ENCODE measurements around the gene EMX2. TPM values are rescaled to one million over a fixed set of nuclear protein-coding genes. Genes with fewer than 3 reads are reported as not detected.

The EMX2 gene
- total RNA-seq, 1 donor from 2014 or later, result not detected

DNA sequence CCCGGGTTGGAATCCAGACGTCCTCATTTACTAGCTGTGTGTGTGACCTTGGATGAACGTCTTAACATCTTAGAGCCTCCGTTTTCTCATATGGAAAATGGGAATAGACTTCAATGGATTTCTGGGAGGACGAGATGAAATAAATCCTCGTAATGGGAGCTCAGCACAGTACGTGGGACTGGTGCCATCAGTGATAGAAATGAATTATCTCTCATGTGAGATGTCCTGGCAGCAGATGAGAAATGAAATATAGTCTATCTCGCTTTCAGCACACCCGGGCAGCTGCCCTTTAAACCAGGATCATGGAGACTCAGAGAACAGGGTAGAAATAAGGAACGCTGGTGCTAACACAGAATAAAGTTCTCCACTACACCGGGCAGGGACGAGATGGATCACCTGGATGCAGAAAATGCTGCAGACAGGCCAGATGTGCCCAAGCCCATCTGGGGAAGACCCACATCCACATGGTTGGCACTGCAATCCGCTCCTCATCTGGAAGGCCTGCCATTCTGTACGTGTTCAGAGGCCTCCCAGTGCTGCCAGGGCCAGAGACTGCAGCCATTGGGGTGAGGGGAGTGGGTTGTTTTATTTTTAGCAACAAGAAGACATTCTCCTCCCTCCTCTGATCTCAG, 11.1 kb upstream of the EMX2 start:
- DNase-seq (ENCODE audit: extremely low read depth, low read depth, low spot score), result no peak

GRCh38 chr10:117532003-117532385, 10.6 kb upstream of the EMX2 start:
- DNase-seq (ENCODE audit: extremely low read depth, low read depth, low spot score), result no peak

DNA sequence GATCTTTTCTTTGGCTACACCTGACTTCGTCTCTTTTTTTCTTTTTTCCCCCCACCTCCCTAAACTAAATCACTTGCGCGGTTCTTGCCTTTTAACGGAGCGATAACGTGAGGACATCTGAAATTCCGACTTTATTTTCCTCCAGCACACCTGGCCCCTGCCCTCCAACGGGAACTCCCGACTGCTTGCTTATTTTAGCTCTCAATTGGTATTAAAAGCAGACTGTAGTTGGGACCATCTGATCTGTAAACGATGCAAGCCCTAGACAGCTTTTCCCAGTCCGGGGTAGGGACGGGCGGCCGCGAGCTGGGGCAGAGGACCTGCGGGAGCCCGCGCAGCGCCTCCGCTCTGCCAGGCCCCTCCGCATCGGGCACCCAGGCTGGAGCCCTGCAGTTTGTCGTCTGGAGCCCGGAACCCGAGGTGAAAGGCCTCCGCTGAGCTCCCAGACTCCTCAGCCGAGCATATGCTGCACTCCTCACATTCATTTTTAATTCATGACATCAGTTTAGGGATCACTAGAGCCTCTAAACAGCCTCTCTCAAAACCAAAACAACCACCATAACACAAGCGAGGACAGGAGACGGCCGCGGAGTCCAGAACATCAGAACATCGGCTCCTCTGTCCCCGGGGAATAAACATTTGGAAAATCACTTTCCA, 10.0 kb upstream of the EMX2 start:
- DNase-seq (ENCODE audit: extremely low read depth, low read depth, low spot score), result no peak

GRCh38 chr10:117533507-117534281, 8.9 kb upstream of the EMX2 start:
- DNase-seq (ENCODE audit: extremely low read depth, low read depth, low spot score), result no peak

DNA sequence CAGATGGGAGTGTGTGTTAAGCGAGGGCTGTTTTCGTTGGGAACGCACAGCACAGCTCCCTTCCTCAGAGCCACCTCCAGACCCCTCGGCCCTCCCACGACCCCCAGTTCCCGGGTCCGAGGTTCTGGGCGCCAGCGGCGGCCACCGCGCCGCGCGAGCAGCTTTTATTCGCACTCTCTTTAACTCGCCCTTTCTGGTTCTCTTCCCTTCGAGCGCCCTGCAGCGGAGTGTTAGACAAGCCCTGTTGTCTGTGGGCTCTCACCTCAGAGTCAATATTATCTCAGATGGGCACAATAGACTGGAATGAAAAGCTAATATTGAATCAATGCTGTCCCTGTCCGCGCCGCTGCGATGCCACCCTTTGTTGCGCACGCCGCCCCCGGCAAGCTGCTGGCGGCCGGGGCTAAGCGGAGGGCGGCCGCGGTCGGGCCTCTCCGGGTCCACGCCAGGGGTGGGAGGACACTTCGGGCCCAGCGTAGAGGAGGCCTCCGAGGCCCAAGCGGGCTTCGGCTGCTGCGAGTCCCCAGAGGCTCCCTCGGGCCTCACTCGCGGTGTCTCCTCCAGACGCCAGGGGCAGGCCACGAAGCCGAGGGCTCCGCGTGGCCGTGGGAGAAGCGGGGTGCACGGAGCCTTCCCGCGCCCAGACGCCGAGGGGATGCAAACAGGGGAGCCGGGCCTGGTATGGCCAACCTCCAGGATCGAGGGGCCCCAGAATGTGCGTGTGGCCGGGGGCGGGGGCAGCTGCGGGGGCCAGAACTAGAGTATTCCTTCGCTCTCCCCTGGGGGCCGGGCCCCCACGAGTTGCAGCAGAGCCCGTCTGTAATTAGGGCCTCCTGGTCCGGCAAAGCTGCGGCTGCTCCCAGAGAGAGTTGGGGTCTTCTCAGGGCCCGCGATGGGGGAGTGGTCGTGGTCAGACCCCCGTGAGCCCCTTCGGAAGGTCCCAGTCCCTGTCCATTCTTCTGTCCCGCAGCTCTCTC, 7.9 kb upstream of the EMX2 start:
- no peak for DNase-seq (ENCODE audit: extremely low read depth, low read depth, low spot score)

GRCh38 chr10:117535298-117536071, 7.1 kb upstream of the EMX2 start:
- DNase-seq (ENCODE audit: extremely low read depth, low read depth, low spot score), result no peak

- no peak for DNase-seq (ENCODE audit: extremely low read depth, low read depth, low spot score)
Observed at GRCh38 chr10:117536072-117536865, 6.3 kb upstream of the EMX2 start.

DNA sequence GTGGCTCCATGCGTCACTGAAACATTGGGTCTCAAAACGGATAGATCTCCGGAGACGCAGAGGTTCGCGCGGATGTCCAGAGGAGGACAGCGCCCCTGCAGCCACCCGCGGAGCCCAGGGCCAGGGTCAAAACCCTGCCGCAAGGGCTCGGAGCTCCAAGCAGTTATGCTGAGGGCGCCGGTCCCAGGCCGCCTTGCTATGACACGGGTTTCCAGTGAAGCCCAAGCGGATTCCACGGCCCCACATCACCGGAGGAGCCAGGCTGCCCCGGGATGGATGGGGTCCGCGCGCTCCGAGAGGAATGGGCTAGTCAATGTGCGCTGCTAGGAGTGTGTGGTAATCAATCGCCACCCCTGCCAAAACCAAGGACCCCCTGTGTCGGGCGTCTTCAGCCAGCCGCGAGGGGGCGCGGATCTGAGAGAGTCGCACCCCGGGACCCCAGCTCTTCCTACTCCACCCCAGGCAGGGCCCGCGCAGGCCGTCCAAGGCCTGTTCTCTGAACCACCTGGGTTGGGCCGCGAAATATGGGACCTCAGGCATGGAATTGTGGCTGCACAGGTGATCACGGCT, 5.6 kb upstream of the EMX2 start:
- DNase-seq (ENCODE audit: extremely low read depth, low read depth, low spot score), result no peak

DNA sequence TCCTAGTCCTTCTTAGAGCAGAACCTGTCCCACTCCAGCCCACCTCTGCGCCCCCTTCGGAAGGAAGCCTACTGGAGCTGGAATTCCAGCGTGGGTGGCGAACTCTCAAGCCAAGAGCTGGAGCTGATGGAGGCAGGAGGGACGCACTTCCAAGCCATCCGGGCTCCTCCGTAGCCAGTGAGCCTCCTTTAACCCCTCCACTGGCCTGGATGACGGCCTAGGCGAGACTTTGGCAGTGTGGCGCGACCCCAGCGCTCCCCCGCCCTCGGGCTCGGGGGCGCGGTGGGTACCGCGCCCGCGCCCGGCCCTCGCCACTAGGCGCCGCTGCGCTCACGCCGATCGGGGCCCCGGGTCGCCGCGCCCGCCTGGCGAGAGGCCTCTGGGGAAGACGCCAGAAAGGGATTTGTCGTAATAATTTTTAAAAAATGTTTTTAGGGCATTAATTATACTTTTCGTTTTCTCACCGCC, 5.1 kb upstream of the EMX2 start:
- no peak for DNase-seq (ENCODE audit: extremely low read depth, low read depth, low spot score)

GRCh38 chr10:117537904-117538524, 4.5 kb upstream of the EMX2 start:
- DNase-seq (ENCODE audit: extremely low read depth, low read depth, low spot score), result no peak

- DNase-seq (ENCODE audit: extremely low read depth, low read depth, low spot score), result no peak
Observed at GRCh38 chr10:117539361-117539773, 3.2 kb upstream of the EMX2 start.

DNA sequence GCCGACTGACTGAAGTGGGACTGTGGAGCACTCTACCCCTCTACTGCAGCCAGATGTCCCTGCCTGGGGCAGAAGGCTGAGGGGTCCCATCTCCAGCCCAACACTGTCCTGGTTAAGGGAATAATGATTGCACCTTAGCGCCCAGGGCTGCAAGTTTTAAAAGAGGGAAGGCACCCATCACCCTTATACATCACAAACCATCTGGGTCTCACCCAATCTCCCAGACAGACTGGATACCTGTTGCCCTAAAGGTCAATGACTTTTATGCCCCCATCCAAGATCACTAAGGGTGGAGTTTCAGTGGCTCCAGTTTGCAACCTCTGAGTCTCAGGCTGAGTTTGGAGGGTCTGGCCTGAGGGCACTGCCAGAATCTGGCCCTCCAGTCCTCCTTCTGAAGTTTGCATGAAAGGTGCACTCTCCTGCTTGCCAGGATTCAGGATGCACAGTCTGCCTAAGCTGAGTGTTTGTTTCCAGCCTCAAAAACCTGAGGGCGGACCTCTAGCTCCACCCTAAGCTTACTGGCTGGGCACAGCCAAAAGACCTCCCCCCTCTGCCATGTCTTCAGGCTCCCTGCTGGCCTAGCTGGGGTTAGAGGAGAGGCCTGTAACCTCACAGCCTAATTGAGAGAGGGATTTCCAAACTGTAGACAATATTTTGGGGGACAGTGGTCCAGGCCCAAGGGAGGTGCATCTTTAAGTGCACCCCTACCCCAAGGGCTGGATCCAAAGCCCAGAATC, 2.5 kb upstream of the EMX2 start:
- DNase-seq (ENCODE audit: extremely low read depth, low read depth, low spot score), result no peak

DNA sequence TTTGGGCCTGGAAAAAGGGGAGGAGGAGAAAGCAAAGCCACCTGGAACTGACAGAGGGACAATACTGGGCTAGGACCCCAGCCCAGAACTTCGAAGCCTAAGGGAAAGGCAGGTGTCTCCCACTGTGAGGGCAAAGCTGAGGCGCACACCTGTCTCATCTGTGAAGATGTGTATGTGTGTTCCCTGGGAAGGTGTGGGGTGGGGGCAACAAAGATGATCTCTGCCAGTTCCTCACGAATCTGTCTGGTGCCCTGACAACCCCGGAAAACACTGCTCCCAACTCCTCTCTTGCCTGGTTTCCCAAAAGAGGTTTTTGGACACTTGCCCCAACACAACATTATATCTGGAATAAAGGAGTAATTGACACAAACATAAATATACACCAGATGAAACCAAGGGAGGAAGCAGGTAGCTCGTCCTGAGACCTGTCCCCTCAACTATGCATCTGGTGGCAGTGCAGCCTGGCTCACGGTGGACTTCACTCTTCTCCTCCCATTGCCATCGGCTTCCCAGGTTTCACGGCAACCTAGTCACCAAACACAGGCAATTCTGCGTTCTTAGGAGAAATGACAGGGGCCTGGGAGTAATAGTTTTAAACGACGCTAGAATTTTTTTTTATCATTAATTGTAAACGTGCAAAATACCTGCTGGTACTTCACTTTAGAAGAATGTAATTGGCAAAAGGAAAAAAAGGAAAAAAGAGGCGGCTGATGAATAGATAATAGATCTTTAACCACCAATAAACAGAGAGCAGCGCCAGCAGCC, 1.7 kb upstream of the EMX2 start:
- DNase-seq (ENCODE audit: extremely low read depth, low read depth, low spot score), result no peak

GRCh38 chr10:117541405-117541908, 1.1 kb upstream of the EMX2 start:
- DNase-seq (ENCODE audit: extremely low read depth, low read depth, low spot score), result no peak

- DNase-seq (ENCODE audit: extremely low read depth, low read depth, low spot score), result no peak
Observed at GRCh38 chr10:117541909-117542705, 439 bp upstream of the EMX2 start.

Measured in glomerular endothelial cell (primary cell).